GM12892 (cell line): ENCODE measurements around the gene ANKRD39.

Source experiments
- DNase-seq: peaks from one replicate; pipeline ENCODE4 v3.0.0; 2011; ENCODE audit not compliant: insufficient read length
- FAIRE-seq: peaks from 2 replicates; lab custom pipeline; 2011; peaks lifted over from hg19 to GRCh38; lab: Jason Lieb, UNC
- POLR2A ChIP-seq: IDR thresholded peaks from 2 replicates; pipeline ENCODE4 v1.6.1; 2011; ENCODE audit warnings: low read depth, low read length, control low read depth
- POLR2AphosphoS5 ChIP-seq: IDR thresholded peaks from 2 replicates; pipeline ENCODE4 v1.6.1; 2011; ENCODE audit warnings: low read depth, low read length, control low read depth
- TAF1 ChIP-seq: IDR thresholded peaks from 2 replicates; pipeline ENCODE4 v1.6.1; 2011; ENCODE audit warnings: low read depth, mild to moderate bottlenecking, control low read depth, low read length, borderline replicate concordance

The ANKRD39 gene

DNA sequence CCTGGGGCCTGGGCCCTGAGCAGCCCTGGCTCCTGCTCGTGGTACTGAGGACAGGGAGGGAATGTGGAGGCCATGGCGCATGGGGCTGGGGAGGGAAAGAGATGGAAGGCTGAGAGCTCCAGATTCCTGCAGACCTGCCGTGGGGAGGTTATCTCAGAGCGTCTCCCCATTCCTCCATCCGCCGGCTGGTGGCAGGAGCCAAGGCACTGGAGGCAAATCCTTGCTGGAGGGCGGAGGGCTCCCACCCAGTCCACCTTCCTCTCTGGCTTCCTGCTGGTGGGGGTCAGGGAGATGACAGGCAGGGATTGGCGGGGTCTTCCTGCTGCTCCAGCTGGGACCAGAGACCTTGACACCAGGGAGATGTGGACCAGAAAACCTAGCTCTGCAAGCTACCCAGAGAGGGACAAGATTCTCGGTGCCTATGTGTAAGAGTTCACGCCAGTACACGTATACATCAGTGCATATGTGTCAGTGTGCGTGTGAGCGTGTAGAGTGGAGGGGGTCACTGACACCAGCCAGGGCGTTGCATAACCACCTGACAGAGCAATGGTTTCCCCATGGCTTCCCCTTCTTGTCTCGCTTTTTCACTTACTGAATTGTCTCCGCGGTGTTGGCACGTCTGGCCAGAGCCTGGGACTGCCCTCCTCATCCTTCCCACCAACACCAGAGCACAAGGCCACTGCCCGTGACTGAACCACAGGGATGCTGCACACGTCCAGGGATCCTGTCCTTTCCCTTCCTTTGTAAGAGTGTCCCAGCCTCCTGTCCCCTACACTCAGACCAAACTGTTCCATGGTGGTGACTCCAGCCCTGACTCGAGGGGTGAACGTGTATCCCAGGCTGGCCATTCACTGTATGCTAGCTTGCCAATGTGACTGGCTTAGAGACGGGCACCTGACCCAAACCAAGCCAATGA lies 27.9 kb upstream of the ANKRD39 start:
- TF ChIP-seq POLR2AphosphoS5 (no peak), TAF1 (no peak), POLR2A (no peak)
- no peak for DNase-seq
- no peak for FAIRE-seq

DNA sequence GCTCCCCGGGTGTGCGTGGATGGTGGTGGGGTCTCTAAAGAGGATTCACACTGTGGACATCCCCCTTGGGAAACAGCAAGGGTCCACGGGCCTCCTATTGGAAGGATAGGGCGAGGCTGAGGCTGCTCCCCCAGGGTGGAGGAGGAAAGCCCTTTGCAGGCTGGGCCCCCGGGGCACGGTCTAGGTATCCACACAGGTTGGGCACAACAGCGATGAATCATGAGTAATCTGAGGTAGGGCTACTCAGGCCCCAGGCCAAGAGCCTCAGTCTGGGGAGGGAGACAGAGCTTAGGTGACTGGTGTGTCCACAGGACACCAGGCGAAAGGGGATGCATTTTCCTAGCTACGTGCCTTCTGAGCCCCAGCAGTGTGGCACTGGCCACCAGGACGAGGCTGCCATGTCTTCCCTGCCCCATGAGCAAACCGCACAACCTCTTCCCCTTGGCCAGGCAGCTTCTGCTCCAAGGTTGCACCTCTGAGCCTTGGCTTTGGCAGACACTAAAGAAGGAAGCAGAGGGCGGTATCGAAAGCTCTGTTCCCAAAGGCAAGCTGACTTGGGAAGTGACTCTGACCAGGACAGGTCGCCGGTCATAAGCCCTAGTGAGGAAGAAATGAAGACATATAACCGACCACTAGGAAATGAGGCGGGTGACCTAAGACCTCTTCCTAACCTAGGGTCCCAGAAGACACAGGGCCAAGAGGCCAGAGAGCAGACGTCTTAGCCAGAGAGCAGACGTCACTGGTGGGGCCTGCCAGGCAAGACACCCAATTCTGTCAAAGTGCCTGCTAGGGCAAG lies 26.7 kb upstream of the ANKRD39 start:
- FAIRE-seq (no peak), DNase-seq (no peak)
- TF ChIP-seq POLR2A (no peak), TAF1 (no peak), POLR2AphosphoS5 (no peak)

DNA sequence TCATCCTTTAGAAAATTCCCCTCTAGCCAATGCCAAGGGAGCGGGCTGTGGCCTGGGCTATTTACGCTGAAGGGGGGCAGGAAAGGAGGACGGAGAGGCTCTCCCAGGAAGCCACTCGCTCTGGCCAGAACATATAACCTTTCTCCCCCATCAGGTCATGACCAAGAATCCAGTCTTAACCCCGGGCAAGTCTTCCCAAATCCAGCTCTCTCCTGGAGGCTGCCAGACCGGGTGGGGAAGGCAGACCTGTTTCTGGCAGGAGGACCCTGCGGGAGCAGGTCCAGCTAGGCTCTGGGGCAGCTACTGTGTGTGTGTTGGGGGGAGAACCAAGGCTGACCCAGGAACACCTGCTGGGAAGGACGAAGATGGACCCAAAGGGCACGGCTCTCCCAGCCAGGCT lies 25.5 kb upstream of the ANKRD39 start:
- no peak for TF ChIP-seq POLR2AphosphoS5
- no peak for DNase-seq
- FAIRE-seq = no peak

DNA sequence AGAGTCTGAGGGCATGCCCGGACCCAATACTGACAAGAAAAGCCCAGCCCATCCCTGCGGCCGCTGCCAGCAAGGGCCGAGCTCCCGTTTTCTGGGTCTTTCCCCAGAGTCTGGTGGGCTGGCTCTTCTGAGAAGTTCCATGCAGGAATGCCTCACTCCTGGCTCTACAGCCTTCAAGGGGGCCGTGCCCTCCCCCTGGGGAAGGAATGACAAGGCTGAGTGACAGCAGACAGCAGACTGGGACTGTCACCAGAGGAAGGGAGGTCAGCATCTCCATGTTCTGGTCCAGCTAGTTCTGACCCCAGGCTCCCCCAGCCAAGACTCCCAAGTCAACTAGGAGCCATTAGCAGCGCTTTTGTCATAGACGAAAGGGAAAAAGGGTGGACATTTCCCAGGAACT lies 25.1 kb upstream of the ANKRD39 start:
- no peak for FAIRE-seq
- TF ChIP-seq POLR2A (no peak), TAF1 (no peak), POLR2AphosphoS5 (no peak)
- no peak for DNase-seq

DNA sequence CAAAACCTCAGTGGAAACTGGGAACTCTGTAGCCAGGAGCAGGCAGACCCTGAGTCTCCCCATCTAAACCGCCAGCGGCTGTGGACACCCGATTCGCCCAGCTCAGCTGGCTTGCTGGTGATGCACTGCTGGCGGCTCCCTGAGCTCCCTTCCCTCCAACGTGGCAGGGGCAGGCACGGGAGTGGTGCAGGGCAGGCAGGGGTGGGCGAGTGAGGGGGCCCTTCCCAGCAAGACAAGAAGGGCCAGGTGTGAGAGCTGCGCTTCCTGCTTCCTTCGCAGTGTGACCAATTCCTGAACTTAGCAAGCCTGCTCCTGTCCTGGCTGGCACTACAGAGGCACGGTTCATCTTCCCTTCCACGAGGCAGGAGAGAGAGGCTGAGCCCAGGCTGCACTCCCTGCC lies 24.4 kb upstream of the ANKRD39 start:
- FAIRE-seq = no peak
- DNase-seq = no peak

DNA sequence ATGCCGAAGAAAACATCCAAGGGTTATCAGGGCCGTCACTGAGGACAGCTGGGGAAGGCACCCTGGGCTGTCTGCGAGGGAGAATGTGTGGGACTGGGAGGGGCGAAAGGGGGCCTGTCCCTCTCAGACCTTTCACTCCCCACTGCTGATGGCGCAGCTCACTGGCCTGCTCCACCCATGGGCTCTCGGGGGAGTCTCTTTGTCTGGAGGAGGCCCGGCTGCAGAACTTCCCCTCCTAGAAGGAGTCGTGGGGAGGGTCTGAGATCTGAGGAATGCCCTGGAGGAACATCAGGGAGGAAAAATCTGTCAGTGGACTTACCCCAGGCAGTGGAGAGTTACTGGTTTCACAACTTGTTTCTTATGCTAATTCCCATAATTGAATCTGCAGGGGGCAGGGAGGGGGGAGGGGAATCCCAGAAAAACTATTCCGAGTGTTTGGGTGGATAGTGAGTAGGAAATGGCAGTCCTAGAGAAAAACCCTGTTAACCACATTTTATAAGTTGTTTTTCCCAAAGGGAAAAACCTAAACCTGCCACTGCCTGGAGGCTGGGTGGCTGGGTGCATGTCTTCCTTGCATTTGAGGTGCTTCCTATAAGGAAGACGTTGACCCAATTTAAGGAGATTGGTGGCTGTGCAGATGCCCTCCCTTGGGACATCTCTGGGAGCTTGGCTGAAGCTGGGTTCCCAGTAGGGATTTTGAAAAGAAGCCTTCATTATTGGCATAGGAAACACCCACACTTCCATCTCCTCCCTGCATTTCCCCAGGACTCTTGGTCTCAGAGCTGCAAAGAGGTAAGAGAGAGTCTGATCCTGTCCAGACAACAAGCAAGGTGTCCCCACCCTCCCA lies 23.8 kb upstream of the ANKRD39 start:
- FAIRE-seq = no peak
- TF ChIP-seq POLR2AphosphoS5 (no peak), POLR2A (no peak)
- no peak for DNase-seq

More for the DNA sequence above, 24.4 kb upstream of the ANKRD39 start:
- no peak for TF ChIP-seq POLR2AphosphoS5
- TF ChIP-seq TAF1 = no peak
- TF ChIP-seq POLR2A = no peak

DNA sequence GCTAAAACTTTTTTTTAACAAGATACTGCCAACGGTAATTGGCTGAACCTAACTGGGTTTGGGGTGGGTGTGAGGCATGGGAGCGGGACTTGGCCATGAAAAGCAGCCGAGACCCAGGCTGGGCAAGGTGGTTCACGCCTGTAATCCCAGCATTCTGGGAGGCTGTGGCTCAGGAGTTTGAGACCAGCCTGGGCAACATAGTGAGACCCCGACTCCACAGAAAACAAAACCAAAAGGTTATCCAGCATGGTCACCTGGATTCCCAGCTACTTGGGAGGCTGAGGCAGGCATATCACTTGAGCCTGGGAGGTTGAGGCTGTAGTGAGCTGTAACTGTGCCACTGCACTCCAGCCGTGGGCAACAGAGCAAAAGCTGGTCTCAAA lies 23.1 kb upstream of the ANKRD39 start:
- FAIRE-seq (no peak), DNase-seq (no peak)
- TF ChIP-seq POLR2AphosphoS5 = no peak

DNA sequence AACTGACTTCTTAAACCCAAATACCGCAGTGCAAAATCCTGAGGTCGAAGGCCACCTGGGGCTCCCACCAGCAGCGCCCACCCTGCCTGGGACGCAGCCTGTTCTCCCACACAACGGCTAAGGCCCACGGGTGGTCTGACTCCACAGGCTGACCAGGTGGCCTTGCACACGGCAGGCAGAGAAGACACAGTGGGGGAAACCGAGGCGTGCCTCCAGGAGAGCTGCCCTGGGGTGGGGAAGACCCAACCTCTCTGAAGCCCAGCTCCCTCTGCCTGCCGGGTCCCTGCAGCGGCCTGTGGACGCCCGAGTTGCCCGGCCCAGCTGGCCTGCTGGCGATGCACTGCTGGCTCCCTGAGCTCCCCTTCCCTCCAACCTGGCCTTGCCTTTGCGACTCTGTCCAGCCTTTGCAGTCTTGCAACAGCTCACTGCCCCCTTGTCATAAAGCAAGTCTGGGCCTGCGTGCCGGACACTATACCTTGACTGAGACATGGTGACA lies 21.8 kb upstream of the ANKRD39 start:
- TF ChIP-seq POLR2AphosphoS5 (no peak), TAF1 (no peak), POLR2A (no peak)

DNA sequence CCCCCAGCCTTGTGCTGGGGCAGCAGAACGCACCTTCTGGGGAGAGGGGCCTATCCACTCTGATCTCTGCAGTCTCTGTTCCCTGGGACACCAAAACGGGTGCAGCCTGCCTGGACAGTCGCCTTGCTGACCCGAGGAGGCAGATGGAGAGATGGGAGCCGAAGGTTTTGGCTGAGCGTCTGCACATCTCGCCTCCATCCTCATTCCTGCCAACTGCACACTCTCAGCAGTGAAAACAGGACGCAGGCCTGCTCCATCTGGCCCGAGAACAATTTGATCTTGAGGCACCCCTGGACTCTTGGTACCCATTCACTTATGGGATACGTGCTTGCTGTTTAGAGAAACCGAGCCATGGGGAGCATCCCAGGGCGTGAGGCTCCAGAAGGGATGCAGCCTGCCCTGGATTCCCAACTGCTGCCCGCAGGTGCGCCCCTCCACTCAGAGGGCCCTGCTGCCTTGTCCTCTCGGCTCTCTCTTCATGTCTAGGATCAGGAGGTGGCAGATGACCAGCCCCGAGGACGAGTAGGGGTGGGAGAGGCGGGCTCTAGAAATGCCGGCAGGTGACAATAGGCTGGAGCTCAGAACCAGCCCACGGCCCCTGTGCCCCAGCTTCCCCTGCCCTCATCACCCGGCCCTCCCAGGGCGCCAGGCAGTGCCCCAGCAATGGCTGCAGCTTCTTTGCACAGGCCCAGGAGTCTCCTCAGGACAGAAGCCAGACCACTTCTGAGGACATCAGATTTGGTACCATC lies 21.2 kb upstream of the ANKRD39 start:
- DNase-seq (no peak), FAIRE-seq (no peak)
- no peak for TF ChIP-seq TAF1
- no peak for TF ChIP-seq POLR2AphosphoS5
- no peak for TF ChIP-seq POLR2A

More for the DNA sequence above, 21.8 kb upstream of the ANKRD39 start:
- FAIRE-seq = no peak
- no peak for DNase-seq

DNA sequence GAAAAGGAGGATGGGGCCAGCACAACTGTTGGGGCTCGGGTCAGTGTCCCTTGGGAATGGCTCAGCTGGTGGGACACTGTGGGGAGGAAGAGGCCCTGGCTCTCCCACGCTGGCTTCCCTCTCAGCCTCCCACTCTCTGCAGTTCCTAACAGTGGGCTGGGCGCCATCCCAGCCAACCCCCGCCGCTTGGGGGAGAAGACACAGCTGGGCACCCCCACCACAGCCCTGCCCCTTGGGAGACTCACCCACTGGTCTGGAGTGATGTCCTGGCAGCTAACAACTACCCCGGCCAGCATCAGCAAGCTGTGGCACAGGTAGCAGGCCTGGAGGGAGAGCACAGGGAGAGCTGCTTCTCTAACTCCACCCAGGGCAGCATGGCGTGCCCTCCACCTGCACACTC lies 20.4 kb upstream of the ANKRD39 start:
- no peak for DNase-seq
- TF ChIP-seq TAF1 = no peak
- TF ChIP-seq POLR2A = no peak
- TF ChIP-seq POLR2AphosphoS5 = no peak
- FAIRE-seq = no peak

DNA sequence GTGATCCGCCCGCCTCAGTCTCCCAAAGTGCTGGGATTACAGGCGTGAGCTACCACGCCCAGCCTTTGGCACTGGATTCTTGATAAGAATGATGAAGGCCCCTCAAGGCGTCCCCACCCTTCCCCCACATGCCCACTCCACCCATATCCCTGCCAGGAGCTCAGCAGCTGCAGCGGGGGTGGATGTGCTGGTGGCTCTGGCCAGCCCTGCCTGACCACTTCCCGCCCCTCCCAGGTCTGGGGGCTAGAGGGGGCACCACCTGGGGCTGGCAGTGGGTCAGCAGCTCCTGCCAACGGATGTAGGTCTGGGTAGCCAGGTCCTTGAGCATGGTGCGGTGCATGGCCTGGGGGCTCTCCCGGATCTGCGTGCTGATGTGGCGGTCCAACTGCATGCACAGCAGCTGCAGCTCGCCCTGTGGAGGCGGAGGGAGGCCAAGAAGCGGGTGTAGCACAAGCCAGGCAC lies 19.8 kb upstream of the ANKRD39 start:
- FAIRE-seq (no peak), DNase-seq (no peak)
- no peak for TF ChIP-seq POLR2A
- TF ChIP-seq POLR2AphosphoS5 = no peak
- no peak for TF ChIP-seq TAF1

DNA sequence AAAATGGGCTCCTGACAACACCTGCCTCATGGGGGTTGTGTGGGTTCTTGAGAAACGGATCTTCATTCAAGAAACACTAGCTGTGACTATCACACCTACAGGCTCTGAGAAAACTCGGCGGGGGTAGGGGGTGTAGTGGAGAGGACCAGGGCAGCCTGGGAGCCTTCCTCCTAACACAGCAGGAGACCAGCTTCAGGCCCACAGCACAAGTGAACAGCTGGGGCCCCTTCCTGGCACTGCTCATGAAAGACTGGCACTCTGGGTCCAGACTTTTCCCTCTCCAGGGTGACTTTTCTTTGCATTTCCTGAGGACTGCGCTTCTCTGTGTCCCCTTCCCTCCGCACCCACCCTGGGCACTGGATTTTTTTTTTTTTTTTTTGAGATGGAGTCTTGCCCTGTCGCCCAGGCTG lies 19.2 kb upstream of the ANKRD39 start:
- no peak for TF ChIP-seq POLR2AphosphoS5
- no peak for TF ChIP-seq POLR2A
- no peak for TF ChIP-seq TAF1
- FAIRE-seq = no peak
- no peak for DNase-seq
